ENCODE measurements around the gene PAPLN.
A peak's percentile ranks its signal among the peaks of the same experiment; 100 is the strongest.

PAPLN gene

DNA sequence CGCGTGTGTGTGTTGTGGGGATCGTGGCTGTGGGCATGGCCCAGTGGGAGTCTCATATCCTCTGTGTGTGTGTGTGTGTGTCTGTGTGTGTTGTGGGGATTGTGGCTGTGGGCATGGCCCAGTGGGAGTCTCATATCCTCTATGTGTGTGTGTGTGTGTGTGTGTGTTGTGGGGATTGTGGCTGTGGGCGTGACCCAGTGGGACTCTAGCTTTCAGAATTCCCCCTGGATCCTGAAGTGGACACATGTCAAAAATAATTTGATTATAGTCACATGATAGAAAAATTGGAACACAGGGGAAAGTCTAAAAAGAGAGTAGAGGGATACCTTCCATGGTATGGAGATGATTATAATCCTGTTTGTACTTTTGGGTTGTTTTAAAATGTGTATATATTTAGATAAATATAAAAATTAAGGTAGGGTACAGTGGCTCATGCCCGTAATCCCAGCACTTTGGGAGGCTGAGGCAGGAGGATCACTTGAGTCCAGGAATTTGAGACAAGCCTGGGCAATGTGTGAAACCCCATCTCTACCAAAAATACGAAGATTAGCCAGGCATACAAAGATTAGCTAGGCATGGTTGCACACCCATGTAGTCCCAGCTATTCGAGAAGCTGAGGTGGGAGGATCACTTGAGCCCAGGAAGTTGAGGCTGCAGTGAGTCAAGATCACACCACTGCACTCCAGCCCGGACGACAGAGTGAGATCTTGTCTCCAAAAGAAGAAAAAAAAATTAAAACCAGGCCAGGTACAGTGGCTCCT lies 11.0 kb downstream of the PAPLN start:
- DNase-seq: peak; percentile 42

DNA sequence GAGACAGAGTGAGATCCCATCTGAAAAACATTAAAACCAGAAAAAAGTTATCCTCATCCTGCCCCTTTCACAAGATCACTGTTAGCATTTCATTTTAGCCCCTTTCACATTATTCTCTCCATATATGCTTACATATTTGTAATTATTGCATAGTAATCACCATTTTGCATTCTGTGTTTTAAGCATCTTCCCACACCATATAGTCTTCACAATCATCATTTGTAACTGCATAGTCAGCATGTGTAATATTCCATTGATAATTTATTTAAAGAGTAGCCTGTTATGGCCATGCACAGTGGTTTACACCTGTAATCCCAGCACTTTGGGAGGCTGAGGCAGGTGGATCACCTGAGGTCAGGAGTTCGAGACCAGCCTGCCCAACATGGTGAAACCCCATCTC lies 11.8 kb downstream of the PAPLN start:
- DNase-seq: no peak

DNA sequence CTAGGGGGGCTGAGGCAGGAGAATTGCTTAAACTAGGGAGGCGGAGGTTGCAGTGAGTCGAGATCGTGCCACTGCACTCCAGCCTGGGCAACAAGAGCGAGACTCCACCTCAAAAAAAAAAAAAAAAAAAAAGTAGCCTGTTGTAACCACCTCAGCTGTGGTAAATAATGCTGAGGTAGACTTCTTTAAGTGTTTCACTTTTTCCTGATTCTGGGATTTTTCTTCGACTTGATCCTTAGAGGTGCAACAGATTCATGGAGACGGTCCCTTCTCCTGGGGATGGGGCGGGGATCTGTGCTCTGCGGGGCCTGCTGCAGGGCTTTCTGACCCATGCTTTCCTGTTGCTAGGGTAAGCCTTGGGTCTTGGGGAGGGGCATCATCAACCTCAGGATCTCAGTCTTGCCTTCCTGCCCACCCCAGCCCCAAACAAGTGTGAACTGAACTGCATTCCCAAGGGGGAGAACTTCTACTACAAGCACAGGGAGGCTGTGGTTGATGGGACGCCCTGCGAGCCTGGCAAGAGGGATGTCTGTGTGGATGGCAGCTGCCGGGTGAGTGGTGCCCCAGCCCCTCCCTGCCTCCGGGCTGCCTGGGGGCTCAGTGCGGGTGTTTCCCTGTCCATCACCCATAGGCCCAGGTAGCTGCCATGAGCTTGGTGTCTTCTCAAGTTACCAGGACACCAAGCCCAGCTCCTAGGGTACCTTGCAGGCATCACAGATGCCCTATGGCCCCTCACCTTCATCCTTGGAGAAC lies 12.4 kb downstream of the PAPLN start:
- DNase-seq: no peak

DNA sequence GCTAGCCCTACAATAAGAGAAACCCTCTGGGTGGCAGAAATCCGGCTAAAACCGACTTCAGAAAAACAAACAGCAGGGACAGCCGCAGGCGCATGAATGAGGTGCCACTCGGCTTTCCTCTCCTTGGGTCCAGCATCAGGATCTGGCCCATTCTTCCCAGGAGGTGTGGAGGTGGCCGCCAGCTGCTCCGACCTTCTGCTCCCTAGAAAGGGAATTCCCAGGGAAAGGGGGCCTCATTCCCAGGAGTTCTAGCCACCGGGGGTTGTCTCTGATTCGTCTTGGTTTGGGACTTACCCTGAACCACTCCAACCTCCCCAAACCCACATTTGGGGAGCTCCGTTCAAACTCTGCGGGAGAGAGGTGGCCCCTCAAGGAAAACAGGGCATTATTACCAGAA lies 13.0 kb downstream of the PAPLN start:
- no peak for DNase-seq

DNA sequence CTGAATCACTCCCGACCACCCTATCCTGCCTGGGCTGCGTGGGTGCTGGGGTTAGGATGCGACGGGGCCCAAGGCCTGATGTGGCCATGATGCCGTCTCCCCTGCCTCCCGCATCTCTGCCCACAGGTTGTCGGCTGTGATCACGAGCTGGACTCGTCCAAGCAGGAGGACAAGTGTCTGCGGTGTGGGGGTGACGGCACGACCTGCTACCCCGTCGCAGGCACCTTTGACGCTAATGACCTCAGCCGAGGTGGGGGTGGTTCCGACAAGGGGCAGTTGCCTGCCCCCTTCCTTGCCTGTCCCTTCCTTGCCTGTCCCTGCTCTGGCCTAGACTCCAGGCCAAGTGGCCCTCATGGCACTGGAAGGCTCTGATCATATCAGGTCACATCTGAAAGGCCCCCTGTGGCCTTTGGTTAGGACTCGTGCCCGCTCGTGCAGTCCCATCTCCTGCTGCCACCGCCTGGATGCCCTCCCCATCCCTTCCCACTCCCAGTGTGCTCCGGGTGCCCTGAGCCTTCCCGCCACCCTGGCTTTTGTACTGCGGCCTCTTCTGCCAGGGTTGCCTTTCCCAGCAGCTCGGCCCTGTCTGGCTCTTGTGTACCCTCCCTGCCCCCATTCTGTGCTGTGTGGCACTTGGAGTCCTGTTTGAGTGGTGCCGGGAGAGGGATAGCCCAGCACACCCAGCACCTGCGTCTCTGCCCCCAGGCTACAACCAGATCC lies 13.6 kb downstream of the PAPLN start:
- DNase-seq: no peak

DNA sequence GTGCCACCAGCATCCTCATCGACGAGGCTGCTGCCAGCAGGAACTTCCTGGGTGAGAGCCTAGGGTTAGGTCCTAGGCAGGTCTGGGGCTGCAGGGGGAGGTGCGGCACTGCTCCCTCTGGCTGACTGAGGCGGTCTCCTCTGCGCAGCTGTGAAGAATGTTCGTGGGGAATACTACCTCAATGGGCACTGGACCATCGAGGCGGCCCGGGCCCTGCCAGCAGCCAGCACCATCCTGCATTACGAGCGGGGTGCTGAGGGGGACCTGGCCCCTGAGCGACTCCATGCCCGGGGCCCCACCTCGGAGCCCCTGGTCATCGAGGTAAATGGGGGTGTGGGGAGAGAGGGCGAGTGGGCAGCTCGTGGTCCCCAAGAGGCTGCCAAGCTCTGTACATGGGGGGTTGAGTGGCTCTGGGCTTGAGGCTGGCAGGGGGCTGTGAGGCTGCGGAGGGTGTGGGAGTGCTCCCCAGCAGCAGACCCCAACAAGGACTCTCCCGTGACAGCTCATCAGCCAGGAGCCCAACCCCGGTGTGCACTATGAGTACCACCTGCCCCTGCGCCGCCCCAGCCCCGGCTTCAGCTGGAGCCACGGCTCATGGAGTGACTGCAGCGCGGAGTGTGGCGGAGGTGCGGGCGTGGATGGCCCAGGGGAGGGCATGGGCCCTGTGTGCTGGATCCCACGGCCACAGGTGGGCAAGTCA lies 14.4 kb downstream of the PAPLN start:
- DNase-seq: no peak

DNA sequence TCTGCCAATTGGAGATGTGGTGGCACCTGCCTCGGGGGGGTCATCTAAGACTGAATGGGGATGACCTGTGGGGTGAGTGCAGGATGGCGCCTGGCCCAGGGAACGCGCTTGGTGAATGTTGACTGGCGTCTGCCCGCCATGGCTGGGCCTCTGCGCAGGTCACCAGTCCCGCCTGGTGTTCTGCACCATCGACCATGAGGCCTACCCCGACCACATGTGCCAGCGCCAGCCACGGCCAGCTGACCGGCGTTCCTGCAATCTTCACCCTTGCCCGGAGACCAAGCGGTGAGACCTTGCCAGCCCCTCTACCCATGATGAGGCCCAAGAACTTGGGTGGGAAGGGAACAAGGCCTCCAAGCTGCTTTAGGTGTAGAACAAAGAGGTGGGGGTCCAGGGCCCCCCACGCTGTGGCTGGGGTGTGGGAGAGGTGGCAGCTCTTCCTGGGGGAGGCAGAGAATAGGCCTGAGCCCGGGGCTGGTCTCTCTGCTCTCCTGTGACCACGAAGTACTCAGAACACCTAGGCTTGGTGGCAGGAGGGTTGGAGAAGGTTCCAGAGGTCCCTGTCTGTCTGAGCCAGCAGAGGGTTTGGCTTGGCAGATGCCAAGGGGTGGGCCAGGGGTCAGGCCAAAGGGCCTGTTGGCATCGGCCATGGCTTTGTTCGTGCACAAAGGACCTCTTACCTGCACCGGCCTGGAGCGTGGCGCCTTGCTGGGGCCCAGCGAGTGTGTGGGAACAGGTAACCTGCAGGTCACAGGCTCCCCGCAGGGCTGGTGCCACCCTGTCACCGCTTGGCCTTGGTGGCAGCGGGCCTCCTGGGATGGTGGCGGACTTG lies 15.4 kb downstream of the PAPLN start:
- no peak for DNase-seq

DNA sequence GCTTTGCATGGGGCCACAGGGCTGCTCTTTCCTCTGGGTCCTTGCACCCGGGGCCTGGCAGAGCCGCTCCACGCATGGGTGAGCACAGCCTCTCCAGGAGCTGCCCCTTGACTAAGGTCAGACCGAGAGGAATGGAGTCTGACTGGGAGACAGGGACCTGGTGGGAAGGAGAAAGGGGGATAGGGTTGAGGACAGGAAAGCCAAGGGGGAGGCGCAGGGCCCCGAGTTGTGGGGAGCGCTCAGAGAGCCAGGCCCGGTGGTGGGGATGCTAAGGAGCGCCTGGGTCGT lies 16.0 kb downstream of the PAPLN start:
- DNase-seq: no peak

DNA sequence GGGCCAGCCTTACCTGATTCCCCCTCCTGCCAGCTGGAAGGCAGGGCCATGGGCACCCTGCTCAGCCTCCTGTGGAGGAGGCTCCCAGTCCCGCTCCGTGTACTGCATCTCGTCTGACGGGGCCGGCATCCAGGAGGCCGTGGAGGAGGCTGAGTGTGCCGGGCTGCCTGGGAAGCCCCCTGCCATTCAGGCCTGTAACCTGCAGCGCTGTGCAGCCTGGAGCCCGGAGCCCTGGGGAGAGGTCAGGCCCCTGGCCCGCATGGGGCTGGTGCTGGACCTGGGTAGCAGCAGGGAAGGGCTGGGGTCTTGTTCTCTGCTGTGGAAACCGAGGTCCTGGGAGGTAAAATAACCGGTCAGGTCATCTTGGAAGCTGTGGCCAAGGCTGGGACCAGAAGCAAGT lies 16.4 kb downstream of the PAPLN start:
- DNase-seq: no peak

DNA sequence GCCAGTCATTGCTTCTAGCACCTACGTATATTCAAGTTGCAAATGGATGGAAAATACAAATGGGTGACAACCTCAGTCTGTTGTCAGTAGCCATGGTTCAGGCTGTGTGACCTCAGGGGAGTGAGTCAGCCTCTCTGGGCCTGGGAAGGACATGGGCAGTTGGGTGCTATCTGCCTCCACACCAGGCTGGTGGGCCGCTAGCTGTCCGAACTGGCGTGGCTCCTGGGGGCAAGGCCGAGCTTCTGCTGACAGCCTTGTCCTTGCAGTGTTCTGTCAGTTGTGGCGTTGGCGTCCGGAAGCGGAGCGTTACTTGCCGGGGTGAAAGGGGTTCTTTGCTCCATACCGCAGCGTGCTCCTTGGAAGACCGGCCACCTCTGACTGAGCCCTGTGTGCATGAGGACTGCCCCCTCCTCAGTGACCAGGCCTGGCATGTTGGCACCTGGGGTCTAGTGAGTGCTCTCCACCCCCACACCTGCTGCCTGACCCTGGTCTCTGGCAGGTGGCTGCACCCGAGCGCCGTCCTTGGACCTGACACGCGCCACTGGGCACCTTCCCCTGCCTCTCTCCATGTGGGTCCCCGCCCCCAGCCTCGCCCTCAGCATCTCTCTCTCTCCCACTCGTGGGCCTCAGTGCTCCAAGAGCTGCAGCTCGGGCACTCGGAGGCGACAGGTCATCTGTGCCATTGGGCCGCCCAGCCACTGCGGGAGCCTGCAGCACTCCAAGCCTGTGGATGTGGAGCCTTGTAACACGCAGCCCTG lies 17.1 kb downstream of the PAPLN start:
- no peak for DNase-seq

DNA sequence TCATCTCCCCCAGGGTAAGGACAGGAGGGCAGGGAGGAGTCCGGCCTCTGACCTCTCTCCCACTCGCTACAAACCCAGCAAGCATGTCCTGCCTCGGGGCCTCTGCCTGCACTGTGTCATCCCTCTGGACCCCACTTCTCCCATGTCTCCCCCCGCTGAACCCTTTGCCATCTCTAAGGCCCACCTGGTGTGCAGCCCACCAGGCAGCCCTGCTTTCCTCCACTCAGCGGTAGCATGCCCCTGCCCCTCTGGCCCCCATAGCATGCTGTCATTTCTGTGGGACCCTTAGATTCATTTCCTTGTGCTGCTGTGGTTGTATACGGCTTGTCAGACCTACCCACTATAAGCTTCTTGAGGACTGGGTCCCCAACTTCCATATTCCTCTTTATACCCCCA lies 17.7 kb downstream of the PAPLN start:
- DNase-seq: no peak

DNA sequence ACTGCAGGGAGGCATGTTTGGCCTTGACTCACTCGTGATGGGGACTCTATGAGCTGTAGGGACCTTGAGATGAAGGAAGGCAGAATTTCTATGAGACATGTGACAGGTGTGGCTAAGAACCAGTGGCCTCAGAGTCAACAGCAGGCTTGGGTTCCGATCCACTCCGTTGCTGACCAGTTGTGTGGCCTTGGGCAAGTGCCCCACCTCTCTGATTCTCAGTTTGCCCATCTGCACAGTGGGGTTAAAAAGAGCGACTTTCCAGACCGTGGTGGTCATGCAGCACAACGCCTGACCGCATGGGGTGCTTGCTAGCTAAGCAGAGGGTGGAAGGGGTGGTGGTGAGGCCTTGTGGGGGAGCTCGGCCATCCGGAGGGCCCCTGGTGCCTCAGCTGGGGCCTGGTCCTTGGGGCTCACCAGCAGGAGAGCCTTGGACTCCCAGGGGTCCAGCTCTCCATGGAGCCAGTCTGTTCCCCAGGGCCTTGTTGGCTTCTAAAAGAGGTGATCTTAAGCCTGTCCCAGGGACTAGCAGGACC lies 18.5 kb downstream of the PAPLN start:
- DNase-seq: no peak

DNA sequence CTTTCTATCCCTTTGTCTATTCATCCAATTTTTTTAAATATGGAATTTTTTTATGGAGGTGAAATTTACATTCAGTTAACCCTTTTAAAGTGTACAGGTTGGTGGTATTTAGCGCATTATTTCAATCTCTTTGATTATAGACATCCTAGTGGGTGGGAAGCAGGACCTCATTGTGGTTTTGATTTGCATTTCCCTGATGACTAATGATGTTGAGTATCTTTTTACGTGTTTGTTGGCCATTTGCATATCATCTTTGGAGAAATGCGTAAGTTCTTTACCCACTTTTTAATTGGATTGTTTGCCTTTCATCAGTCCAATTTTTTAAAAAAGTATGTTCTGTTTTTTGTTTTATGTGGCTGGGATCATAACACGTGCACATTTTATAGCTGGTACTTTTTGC lies 20.8 kb downstream of the PAPLN start:
- DNase-seq: no peak

DNA sequence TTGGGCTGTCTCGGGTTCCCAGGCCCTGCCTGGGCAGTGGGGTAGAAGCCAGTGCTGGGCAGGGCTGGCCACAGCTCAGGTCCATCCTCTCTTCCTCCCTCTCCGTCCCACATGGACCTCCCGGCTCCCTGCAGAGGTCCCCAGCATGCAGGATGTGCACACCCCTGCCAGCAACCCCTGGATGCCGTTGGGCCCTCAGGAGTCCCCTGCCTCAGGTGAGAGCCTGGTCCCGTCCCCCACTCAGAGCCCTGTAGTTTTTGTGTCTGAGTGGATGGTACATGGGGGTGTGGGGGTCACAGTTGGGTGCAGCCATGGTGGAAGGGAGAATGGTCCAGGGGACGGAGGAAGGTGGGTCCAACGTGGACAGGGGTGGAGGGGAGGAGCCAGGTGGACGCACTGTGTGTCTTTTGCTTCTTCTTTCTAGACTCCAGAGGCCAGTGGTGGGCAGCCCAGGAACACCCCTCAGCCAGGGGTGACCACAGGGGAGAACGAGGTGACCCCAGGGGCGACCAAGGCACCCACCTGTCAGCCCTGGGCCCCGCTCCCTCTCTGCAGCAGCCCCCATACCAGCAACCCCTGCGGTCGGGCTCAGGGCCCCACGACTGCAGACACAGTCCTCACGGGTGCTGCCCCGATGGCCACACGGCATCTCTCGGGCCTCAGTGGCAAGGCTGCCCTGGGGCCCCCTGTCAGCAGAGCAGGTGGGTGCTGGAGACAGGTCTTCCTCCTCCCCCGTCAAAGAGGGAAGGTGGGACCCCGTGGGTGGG lies 21.7 kb downstream of the PAPLN start:
- DNase-seq: no peak

DNA sequence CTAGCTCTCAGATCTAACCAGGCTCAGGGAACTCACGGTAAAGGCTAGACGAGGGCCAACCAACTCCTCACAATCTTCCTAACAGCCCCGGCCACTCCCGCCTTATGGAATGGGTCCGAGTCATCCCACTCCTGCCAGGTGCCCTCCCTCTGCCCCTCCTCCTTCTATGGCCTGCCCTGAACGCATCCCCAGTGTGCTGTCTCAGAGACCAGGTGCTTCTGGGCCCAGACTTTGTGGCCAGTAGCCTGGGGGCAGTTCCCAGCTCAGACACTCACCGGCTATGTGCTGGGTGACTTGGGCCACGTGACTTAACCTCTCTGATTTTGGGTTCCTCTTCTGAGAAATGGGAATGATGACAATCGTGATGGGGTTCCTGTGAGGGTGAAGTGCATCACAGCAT lies 22.5 kb downstream of the PAPLN start:
- no peak for DNase-seq

DNA sequence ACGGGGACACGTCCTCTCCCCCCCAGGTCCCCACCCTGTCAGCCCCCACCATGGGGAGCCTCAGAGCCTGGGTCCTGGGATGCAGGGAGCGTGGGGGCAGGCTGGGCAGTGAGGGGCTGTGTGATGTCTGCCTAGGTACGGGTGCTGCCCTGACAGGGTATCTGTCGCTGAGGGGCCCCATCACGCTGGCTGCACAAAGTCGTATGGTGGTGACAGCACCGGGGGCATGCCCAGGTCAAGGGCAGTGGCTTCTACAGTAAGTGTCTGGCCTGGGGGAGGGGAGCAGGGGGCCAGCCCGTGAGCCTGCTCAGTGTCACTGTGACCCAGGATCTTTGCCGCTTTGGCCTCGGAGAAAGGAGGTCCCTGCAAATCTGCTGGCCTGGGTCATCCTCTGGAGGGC lies 23.3 kb downstream of the PAPLN start:
- no peak for DNase-seq

DNA sequence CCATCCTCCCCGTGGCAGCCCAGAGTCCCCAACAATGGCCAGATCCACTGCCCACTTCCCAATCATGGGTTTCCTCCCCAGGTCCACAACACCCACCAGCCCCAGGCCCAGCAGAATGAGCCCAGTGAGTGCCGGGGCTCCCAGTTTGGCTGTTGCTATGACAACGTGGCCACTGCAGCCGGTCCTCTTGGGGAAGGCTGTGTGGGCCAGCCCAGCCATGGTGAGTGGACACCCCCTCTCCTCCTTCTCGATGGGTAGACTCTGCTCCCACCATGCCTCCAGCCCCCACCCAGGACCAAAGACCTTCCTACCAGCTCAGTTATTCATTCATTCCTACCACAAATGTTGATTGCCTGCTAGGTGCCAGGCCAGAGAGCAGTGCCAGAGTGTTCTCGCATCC lies 23.8 kb downstream of the PAPLN start:
- DNase-seq: no peak

DNA sequence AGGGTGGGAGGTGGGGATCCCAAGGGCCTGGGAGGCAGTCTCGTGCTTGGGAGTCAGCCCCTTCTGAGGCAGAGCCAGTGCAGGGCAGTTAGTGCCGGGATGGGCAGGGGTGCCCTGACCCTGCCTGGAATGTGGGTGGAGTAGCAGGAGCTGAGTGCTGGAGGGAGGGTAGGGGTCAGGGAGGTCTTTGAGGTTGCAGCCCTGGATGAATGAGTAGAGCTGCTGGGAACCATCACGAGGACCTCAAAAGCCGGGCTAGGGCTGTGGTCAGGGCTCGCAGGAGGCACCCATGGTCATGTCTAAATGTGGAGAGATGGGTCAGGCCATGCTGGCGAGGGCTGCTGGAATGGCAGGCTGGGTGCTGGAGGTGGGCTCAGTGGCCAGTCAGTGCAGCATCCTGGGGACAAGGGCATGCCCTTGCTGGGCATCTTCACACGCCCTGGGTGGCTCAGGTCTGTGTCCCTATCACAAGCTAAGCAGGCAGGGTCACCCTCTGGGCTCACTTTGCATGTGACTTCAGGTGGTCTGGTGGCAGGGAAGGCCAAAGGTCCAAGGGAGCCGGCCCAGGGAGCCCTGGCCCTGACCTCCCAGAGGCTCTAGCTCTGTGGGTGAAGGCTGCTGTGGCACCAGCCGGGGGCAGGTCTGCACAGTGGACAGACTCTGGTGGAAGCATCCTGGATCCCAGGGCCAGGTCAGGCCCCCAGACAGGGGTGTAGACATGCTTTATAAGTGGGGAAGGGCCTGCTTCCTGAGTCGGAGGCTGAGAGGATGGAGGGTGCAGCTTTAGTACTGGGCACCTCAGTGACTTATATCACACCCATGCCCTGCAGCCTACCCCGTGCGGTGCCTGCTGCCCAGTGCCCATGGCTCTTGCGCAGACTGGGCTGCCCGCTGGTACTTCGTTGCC lies 24.5 kb downstream of the PAPLN start:
- no peak for DNase-seq

DNA sequence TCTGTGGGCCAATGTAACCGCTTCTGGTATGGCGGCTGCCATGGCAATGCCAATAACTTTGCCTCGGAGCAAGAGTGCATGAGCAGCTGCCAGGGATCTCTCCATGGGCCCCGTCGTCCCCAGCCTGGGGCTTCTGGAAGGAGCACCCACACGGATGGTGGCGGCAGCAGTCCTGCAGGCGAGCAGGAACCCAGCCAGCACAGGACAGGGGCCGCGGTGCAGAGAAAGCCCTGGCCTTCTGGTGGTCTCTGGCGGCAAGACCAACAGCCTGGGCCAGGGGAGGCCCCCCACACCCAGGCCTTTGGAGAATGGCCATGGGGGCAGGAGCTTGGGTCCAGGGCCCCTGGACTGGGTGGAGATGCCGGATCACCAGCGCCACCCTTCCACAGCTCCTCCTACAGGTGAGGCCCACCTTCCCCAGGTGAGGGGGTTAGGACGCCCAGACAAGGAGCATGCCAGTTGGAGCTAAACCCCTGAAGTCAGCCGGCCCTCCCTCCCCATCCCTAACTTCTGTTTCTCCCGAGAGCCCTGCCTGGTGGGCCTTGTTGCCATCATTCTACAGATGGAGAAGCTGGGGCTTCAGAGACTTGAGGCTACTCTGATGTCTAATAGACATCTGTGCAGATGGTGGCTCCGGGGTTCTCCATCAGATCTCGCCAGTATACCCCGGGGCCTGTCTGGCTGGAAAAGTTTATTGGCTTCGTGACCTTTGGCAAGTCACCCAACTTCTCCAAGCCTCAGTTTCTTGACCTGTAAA lies 25.3 kb downstream of the PAPLN start:
- DNase-seq: no peak
